T47D (cell line): ENCODE data around the gene LBR.
"Not testable (repeated sequence)": the region's sequence is repeated elsewhere in the genome, so short reads cannot be mapped to it uniquely, and the experiment has no call there.

Experiments used
- DNase-seq, 2 experiments: peaks; one replicate each; pipeline versions ENCODE4 v3.0.0 to v3.0.0-alpha.2; 2011 to 2012; ENCODE audit warnings: low read depth in 1 of 2, low spot score in 1 of 2
- JUND ChIP-seq: IDR thresholded peaks from 2 replicates; pipeline ENCODE4 v1.6.1; 2012; ENCODE audit warnings: low read depth
- in situ Hi-C: cut with HindIII; loops from 2 replicates; pipeline ENCODE4 v1.10.0; 2016; ENCODE audit warnings: low sequenced_read_pairs, low pct_unique_long_range_greater_than_20kb

Gene LBR

GRCh38 chr1:225427235-225428067 is at the start of gene LBR:
Gene LBR, minus strand, starts transcription at chr1:225428038. Its CDS starts 3,963 bp downstream, at chr1:225424075.
- in situ Hi-C loops = no loop called here
- TF ChIP-seq JUND = no peak
- peak in 1 of 2 experiments; percentile 33 for DNase-seq

- no peak for DNase-seq
- in situ Hi-C loops = no loop called here
- TF ChIP-seq JUND = no peak
These were observed 49.6 kb upstream of the LBR start for GRCh38 chr1:225477296-225477911.

DNA sequence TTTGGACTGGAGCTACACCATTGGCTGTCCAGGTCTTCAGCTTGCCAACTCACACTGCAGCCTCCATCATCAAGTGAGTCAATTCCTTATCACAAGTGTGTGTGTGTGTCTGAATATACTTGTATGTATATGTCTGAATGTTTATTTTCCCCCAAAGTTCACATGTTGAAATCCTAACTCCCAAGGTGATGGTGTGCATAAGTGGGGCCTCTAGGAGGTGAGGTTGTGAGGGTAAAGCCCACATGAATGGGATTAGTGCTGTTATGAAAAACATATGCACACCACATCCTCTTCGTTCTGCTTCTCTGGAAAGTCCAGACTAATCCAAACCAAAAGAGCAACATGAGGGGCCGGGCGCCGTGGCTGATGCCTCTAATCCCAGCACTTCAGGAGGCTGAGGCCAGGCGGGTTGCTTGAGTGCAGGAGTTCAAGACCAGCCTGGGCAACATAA is 48.7 kb upstream of the LBR start:
- no peak for DNase-seq
- in situ Hi-C loops = no loop called here
- no peak for TF ChIP-seq JUND

DNA sequence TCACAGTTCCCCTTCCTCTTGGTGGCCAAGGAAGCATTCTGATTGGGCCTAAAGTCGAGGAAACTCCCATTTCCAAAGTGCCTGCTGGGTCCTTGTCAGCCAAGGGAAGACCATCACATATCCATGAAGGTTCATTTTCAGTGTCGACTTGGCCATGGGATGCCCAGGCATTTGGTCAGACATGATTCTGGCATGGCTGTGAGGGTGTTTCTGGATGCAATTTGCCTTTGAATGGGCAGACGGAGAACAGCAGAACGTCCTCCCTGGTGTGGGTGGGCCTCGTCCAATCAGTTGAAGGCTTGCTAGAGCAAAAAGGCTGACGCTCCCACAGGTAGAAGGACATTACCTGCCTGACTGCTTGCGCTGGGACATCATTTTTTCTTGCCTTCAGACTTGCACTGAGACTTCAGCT is 48.3 kb upstream of the LBR start:
- no peak for TF ChIP-seq JUND
- in situ Hi-C loops = no loop called here
- DNase-seq = no peak

- DNase-seq = peak; percentile 78 to 87
- no peak for TF ChIP-seq JUND
- in situ Hi-C loops = no loop called here
These were observed 47.4 kb upstream of the LBR start for GRCh38 chr1:225474986-225475820.

DNA sequence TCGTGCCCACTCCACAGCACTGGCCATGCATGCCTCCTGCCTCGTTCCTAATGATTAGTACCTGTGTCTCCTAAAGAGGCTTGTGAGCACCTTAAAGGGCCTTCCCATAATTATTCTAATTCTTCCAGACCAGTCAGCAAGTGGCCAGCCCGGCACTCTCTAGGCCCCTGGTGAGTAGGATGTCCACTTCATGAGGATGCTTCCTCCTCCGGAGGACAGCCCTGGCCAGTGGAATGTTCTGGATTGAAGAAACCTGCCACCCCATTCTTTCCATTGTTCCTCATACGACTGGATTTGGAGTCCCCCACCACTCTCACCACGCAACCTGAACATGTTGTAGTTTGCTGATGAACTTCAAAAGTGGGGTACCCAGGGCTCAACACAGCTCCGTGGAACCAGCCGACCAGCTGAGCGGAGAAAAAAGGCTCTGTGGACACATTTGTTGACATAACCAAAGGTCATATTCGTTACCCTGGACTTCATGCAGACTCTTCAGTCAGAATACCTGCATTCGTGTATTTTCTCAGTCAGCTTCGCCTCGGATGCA is 46.7 kb upstream of the LBR start:
- in situ Hi-C loops = no loop called here
- no peak for DNase-seq
- no peak for TF ChIP-seq JUND

DNA sequence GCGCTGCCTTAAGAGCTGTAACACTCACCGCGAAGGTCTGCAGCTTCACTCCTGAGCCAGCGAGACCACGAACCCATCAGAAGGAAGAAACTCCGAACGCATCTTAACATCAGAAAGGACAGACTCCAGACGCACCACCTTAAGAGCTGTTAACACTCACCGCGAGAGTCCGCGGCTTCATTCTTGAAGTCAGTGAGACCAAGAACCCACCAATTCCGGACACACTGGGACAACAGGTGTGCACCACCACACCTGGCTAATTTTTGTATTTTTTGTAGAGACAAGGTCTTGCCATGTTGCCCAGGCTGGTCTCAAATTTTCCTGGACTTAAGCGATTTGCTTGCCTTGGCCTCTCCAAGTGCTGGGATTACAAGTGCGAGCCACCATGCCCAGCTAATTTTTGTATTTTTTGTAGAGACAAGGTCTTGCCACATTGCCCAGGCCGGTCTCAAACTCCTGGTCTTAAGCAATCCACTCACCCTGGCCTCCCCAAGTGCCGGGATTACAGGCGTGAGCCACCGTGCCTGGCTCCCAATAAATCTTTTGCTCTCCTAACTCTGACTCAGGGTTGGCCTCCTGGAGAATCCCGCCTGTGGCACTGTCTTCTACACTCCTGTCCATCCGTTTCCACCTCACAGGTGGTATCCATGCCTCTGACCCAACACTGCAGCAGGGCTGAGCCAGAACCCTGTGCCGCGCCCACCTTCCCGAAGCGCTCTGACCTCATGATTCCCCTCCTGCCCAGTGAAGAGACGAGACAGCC is 46.0 kb upstream of the LBR start:
- in situ Hi-C loops = not testable (repeated sequence)

DNA sequence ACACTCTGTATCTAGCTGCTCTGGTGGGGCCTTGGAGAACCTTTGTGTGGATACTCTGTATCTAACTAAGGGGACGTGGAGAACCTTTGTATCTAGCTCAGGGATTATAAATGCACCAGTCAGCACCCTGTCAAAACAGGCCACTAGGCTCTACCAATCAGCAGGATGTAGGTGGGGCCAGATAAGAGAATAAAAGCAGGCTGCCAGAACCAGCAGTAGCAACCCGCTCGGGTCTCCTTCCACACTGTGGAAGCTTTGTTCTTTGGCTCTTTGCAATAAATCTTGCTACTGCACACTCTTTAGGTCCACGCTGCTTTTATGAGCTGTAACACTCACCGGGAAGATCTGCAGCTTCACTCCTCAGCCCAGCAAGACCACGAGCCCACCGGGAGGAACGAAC is 45.4 kb upstream of the LBR start:
- in situ Hi-C loops, DNase-seq: not testable (repeated sequence)

More for the DNA sequence above, 46.0 kb upstream of the LBR start:
- DNase-seq = not testable (repeated sequence)

- no peak for TF ChIP-seq JUND
- DNase-seq = no peak
- in situ Hi-C loops = no loop called here
These were observed 43.8 kb upstream of the LBR start for GRCh38 chr1:225471453-225472301.

- DNase-seq = no peak
- no peak for TF ChIP-seq JUND
- in situ Hi-C loops = no loop called here
These were observed 43.2 kb upstream of the LBR start for GRCh38 chr1:225471109-225471452.

GRCh38 chr1:225470211-225471108 is 42.6 kb upstream of the LBR start:
- in situ Hi-C loops = no loop called here
- peak in 1 of 2 experiments; percentile 51 for DNase-seq
- no peak for TF ChIP-seq JUND
